H1 (cell line): ENCODE data around the gene ACY1. TPM values are rescaled to one million over a fixed set of nuclear protein-coding genes. Genes with fewer than 3 reads are reported as not detected.

Experiments
- CTCF ChIA-PET: fragments of 300-600 bp; sonication (Branson Sonifier 250); formaldehyde crosslinking; loops from one replicate; lab custom pipeline; 2021; ENCODE audit not compliant: partially characterized antibody; lab: Charles Lee
- POLR2A ChIA-PET: fragments of 300-600 bp; sonication (Branson Sonifier 250); formaldehyde crosslinking; loops from one replicate; lab custom pipeline; 2021; ENCODE audit warnings: inconsistent platforms; ENCODE audit not compliant: partially characterized antibody; lab: Charles Lee
- DNase-seq, 2 experiments: peaks; one replicate each; pipeline versions ENCODE4 v3.0.0 to v3.0.0-alpha.2; 2010 to 2022; ENCODE audit warnings: low spot score in 2 of 2, low read depth in 1 of 2, mixed read lengths in 1 of 2
- FAIRE-seq: peaks from 2 replicates; lab custom pipeline; 2011; peaks lifted over from hg19 to GRCh38; lab: Jason Lieb, UNC
- H2AFZ ChIP-seq: 2 replicates; pipeline ENCODE4 v1.8.1; 2012; ENCODE audit warnings: low read length, inconsistent platforms
- H2AK5ac ChIP-seq: 2 replicates; pipeline ENCODE4 v1.6.1; 2013; ENCODE audit warnings: low read depth, low read length
- H2BK120ac ChIP-seq: replicated peaks from 2 replicates; pipeline ENCODE3; 2013; ENCODE audit warnings: low read depth, low read length, inconsistent platforms
- H2BK12ac ChIP-seq: 2 replicates; pipeline ENCODE4 v1.6.1; 2013; ENCODE audit warnings: low read depth, low read length
- H2BK15ac ChIP-seq: 2 replicates; pipeline ENCODE4 v1.6.1; 2013; ENCODE audit warnings: low read length
- H2BK20ac ChIP-seq: 2 replicates; pipeline ENCODE4 v1.6.1; 2013; ENCODE audit warnings: low read length
- H2BK5ac ChIP-seq: 2 replicates; pipeline ENCODE4 v1.6.1; 2013; ENCODE audit warnings: low read depth, low read length
- H3K14ac ChIP-seq: 2 replicates; pipeline ENCODE4 v1.6.1; 2013; ENCODE audit warnings: inconsistent platforms; ENCODE audit not compliant: insufficient read length
- H3K18ac ChIP-seq: 2 replicates; pipeline ENCODE4 v1.6.1; 2013; ENCODE audit warnings: low read length; ENCODE audit errors: extremely low read depth
- H3K23ac ChIP-seq: 2 replicates; pipeline ENCODE4 v1.6.1; 2013; ENCODE audit warnings: inconsistent platforms; ENCODE audit not compliant: insufficient read length
- H3K23me2 ChIP-seq: 2 replicates; pipeline ENCODE4 v1.6.1; 2013; ENCODE audit warnings: low read depth, low read length
- H3K27ac ChIP-seq: 2 replicates; pipeline ENCODE4 v1.6.1; 2011; ENCODE audit warnings: low read depth, low read length, inconsistent platforms
- H3K27me3 ChIP-seq, 4 experiments: replicated peaks in 1 of 4; 1 replicate in 1 of 4; 2 replicates in 3 of 4; pipeline versions ENCODE4 v1.6.1 to v1.8.1; 2011 to 2013; ENCODE audit warnings: low read length in 3 of 4, mild to moderate bottlenecking in 3 of 4, inconsistent platforms in 2 of 4, mixed read lengths in 2 of 4, moderate library complexity in 1 of 4; ENCODE audit not compliant: control insufficient read depth in 3 of 4, insufficient read depth in 3 of 4; ENCODE audit errors: extremely low read depth in 1 of 4
- H3K36me3 ChIP-seq, 4 experiments: 2 replicates each; pipeline versions ENCODE4 v1.6.1 to v1.8.1; 2011 to 2013; ENCODE audit warnings: mild to moderate bottlenecking in 4 of 4, low read length in 3 of 4, moderate library complexity in 2 of 4, control low read depth in 1 of 4, inconsistent platforms in 1 of 4; ENCODE audit not compliant: insufficient read depth in 4 of 4, control insufficient read depth in 2 of 4
- H3K4ac ChIP-seq: replicated peaks from 2 replicates; pipeline ENCODE3; 2013; ENCODE audit warnings: low read length, low read depth, mixed read lengths, inconsistent platforms; ENCODE audit not compliant: insufficient read length
- H3K4me1 ChIP-seq, 4 experiments: replicated peaks in 1 of 4; 1 replicate in 1 of 4; 2 replicates in 3 of 4; pipeline versions ENCODE4 v1.6.1 to v1.8.1; 2011 to 2013; ENCODE audit warnings: low read length in 3 of 4, inconsistent platforms in 2 of 4, mixed read lengths in 1 of 4; ENCODE audit not compliant: insufficient read depth in 4 of 4, control insufficient read depth in 3 of 4
- H3K4me2 ChIP-seq, 2 experiments: 2 replicates each; pipeline versions ENCODE4 v1.6.1 to v1.8.1; 2011 to 2013; ENCODE audit warnings: low read depth in 2 of 2, low read length in 2 of 2, control low read depth in 1 of 2, inconsistent platforms in 1 of 2, mild to moderate bottlenecking in 1 of 2; ENCODE audit not compliant: insufficient read depth in 1 of 2
- H3K4me3 ChIP-seq, 4 experiments: fragments of 200-600, 300-600 bp in 1 of 4; sonication (generic), shearing (Covaris generic), sonication (Bioruptor Twin) in 1 of 4; 2 replicates each; pipeline versions ENCODE4 v1.5.1 to v1.8.1; 2011 to 2016; ENCODE audit warnings: low read length in 4 of 4, low read depth in 3 of 4, control low read depth in 2 of 4, inconsistent platforms in 2 of 4, mild to moderate bottlenecking in 2 of 4, mixed read lengths in 1 of 4, moderate library complexity in 1 of 4; ENCODE audit not compliant: insufficient read depth in 2 of 4; ENCODE audit errors: extremely low read depth in 1 of 4
- H3K56ac ChIP-seq: replicated peaks from 2 replicates; pipeline ENCODE3; 2013; ENCODE audit warnings: low read depth, mild to moderate bottlenecking, mixed read lengths, low read length, inconsistent platforms; ENCODE audit not compliant: insufficient read length
- H3K79me1 ChIP-seq: 2 replicates; pipeline ENCODE4 v1.6.1; 2013; ENCODE audit warnings: low read depth, low read length, control low read depth
- H3K79me2 ChIP-seq, 2 experiments: 2 replicates each; pipeline versions ENCODE4 v1.6.1 to v1.8.1; 2012 to 2013; ENCODE audit warnings: low read length in 2 of 2, mild to moderate bottlenecking in 2 of 2, inconsistent platforms in 1 of 2; ENCODE audit not compliant: insufficient read depth in 2 of 2, control insufficient read depth in 1 of 2
- H3K9ac ChIP-seq, 4 experiments: replicated peaks in 1 of 4; 1 replicate in 1 of 4; 2 replicates in 3 of 4; pipeline versions ENCODE4 v1.6.1 to v1.8.1; 2011 to 2013; ENCODE audit warnings: low read depth in 3 of 4, low read length in 3 of 4, control low read depth in 2 of 4, mild to moderate bottlenecking in 2 of 4, moderate library complexity in 2 of 4, inconsistent platforms in 1 of 4; ENCODE audit errors: extremely low read depth in 1 of 4
- H3K9me3 ChIP-seq, 2 experiments: 2 replicates each; pipeline versions ENCODE4 v1.6.1 to v1.8.1; 2012 to 2013; ENCODE audit warnings: mild to moderate bottlenecking in 2 of 2, moderate library complexity in 2 of 2, control low read depth in 1 of 2, inconsistent platforms in 1 of 2, low read depth in 1 of 2, low read length in 1 of 2, mixed read lengths in 1 of 2; ENCODE audit not compliant: insufficient read depth in 2 of 2
- H4K20me1 ChIP-seq, 2 experiments: replicated peaks in 1 of 2; 2 replicates each; pipeline versions ENCODE3 to v1.8.1; 2011 to 2013; ENCODE audit warnings: inconsistent platforms in 2 of 2, low read length in 2 of 2, mild to moderate bottlenecking in 1 of 2; ENCODE audit not compliant: insufficient read depth in 2 of 2, control insufficient read depth in 1 of 2
- H4K5ac ChIP-seq: 2 replicates; pipeline ENCODE4 v1.6.1; 2013; ENCODE audit warnings: low read length, low read depth, mixed read lengths, inconsistent platforms; ENCODE audit not compliant: insufficient read length
- H4K8ac ChIP-seq: 2 replicates; pipeline ENCODE4 v1.8.0; 2013; ENCODE audit warnings: mild to moderate bottlenecking, moderate library complexity, low read length, inconsistent platforms; ENCODE audit not compliant: insufficient read depth; ENCODE audit errors: extremely low read depth
- H4K91ac ChIP-seq: replicated peaks from 2 replicates; pipeline ENCODE3; 2013; ENCODE audit warnings: low read length, mixed read lengths, inconsistent platforms; ENCODE audit not compliant: insufficient read length
- BACH1 ChIP-seq: IDR thresholded peaks from 2 replicates; pipeline ENCODE4 v1.6.1; 2012; ENCODE audit warnings: low read length, improper control_type of control experiment
- CBX8 ChIP-seq: fragments of 300-800, 300-1000 bp; sonication (generic); IDR thresholded peaks from 2 replicates; pipeline ENCODE4 v1.7.1; 2016; ENCODE audit warnings: low read depth, low read length, borderline replicate concordance
- CHD1 ChIP-seq: IDR thresholded peaks from 2 replicates; pipeline ENCODE4 v1.6.1; 2012; ENCODE audit warnings: low read depth, low read length, improper control_type of control experiment
- MAX ChIP-seq: IDR thresholded peaks from 2 replicates; pipeline ENCODE4 v1.6.1; 2012; ENCODE audit warnings: inconsistent platforms
- RBBP5 ChIP-seq: IDR thresholded peaks from 2 replicates; pipeline ENCODE4 v1.7.1; 2012; ENCODE audit warnings: low read depth, mild to moderate bottlenecking, inconsistent platforms, low read length, moderate library complexity, borderline replicate concordance
- RFX5 ChIP-seq: IDR thresholded peaks from 2 replicates; pipeline ENCODE4 v1.6.1; 2011; ENCODE audit warnings: low read depth, low read length, improper control_type of control experiment, borderline replicate concordance
- SAP30 ChIP-seq: fragments of 300-600 bp; sonication (generic); IDR thresholded peaks from 2 replicates; pipeline ENCODE4 v1.7.1; 2012; ENCODE audit warnings: low read length, moderate library complexity, mild to moderate bottlenecking, inconsistent platforms; ENCODE audit not compliant: insufficient read depth, insufficient replicate concordance
- SIX5 ChIP-seq: IDR thresholded peaks from 2 replicates; pipeline ENCODE4 v1.6.1; 2011; ENCODE audit warnings: mild to moderate bottlenecking, low read depth, low read length
- TBP ChIP-seq: IDR thresholded peaks from 2 replicates; pipeline ENCODE4 v1.6.1; 2011; ENCODE audit warnings: low read depth, low read length, improper control_type of control experiment
- USF2 ChIP-seq: IDR thresholded peaks from 2 replicates; pipeline ENCODE4 v1.6.1; 2011; ENCODE audit warnings: low read length, improper control_type of control experiment
- WGBS, 2 experiments: shearing (Covaris generic) in 1 of 2; methylation state at CpG; one replicate each; pipeline versions ENCODE4 v1.1.6 to v1.1.7; 2013 to 2015; ENCODE audit warnings: low lambda C conversion rate in 2 of 2, mixed read lengths in 2 of 2, inconsistent platforms in 1 of 2, low coverage in 1 of 2, missing lambda C conversion rate in 1 of 2; ENCODE audit not compliant: insufficient replicate concordance in 2 of 2, insufficient coverage in 1 of 2, insufficient read length in 1 of 2; ENCODE audit errors: extremely low coverage in 1 of 2, missing lambda C conversion rate in 1 of 2; 5-methylcytosine and 5-hydroxymethylcytosine counted together
- polyA plus RNA-seq, 7 experiments: library from polyadenylated mRNA; depleted of rRNA in 3 of 7; stranded (reverse) in 5 of 7; unstranded in 2 of 7; fragments of >200 nt in 5 of 7; fragments of 200-250 nt in 2 of 7; gene quantifications; 1 replicate in 5 of 7; 2 replicates in 1 of 7; 4 replicates in 1 of 7; pipeline versions ENCODE4 v1.2.1 to v1.2.3, GENCODE V29; 2011 to 2013; ENCODE audit warnings: missing spikeins in 2 of 7, mixed read lengths in 2 of 7
- total RNA-seq: library from RNA; stranded (reverse); fragmentation: NEBNext Ultra II Directional; extraction: Animal tissue kit (Norgen Biotek cat#: 25700); gene quantifications from 2 replicates; pipeline ENCODE4 v1.2.1, GENCODE V29; 2021

Gene ACY1
- total and polyA plus RNA-seq, 2 of the 8 experiments (the other 6 are each of a cell fraction or from before 2014, with no cell fraction given) = 48.3 to 113 TPM

GRCh38 chr3:52013802-52014598 is 30.7 kb downstream of the ACY1 start:
- H3K23me2 ChIP-seq = peaks cover 5% of the 10 kb centered on the region; the same call in 1 of the 2 replicates
- no peak overlapping the region for H4K91ac ChIP-seq
- no peaks in the 10 kb centered on the region for H3K79me2 ChIP-seq
- no peak overlapping the region for H3K4me3 ChIP-seq
- H4K5ac ChIP-seq = no peak overlapping the region
- no peaks in the 10 kb centered on the region for H3K36me3 ChIP-seq
- no peak overlapping the region for H3K9ac ChIP-seq
- WGBS, 2 experiments = 88% methylated on average over 6 of the region's 6 CpGs; no CpG with 5 or more reads in 1 of the 2 experiments
- H3K4me1 ChIP-seq = no peaks in the 10 kb centered on the region; a peak in 1 of 7 replicates
- H2BK15ac ChIP-seq = no peak overlapping the region; the same call in 1 of the 2 replicates
- no peak overlapping the region for H2BK20ac ChIP-seq
- no peaks in the 10 kb centered on the region for H3K79me1 ChIP-seq
- no peak overlapping the region for H2AFZ ChIP-seq
- no peak overlapping the region for H2BK5ac ChIP-seq
- FAIRE-seq = no peak
- DNase-seq = no peak
- H2BK120ac ChIP-seq = no peak overlapping the region
- H3K56ac ChIP-seq = no peak overlapping the region
- TF ChIP-seq RFX5 = no peak
- TF ChIP-seq SAP30 = no peak
- TF ChIP-seq USF2 = no peak
- no peak for TF ChIP-seq SIX5
- no peak for TF ChIP-seq RBBP5
- no peak for TF ChIP-seq MAX
- TF ChIP-seq CBX8 = no peak
- TF ChIP-seq TBP = no peak
- no peak for TF ChIP-seq BACH1
- no peak for TF ChIP-seq CHD1
- no peak overlapping the region for H2AK5ac ChIP-seq
- no peak overlapping the region for H4K8ac ChIP-seq
- ChIA-PET POLR2A (interaction anchor here (1.0 to 6.3 kb wide), 7 partner anchors 8 to 42 kb away, joined by 3 to 59 read pairs (median 5); partner anchors contain the start of genes DUSP7 and RPL29), CTCF (interaction anchor here (0.6 to 24.7 kb wide), 29 partner anchors 9 to 620 kb away, joined by 3 to 984 read pairs (median 4); partner anchors contain the start of gene DUSP7)
- no peaks in the 10 kb centered on the region; a peak in 1 of 7 replicates for H3K27me3 ChIP-seq
- no peak overlapping the region for H3K14ac ChIP-seq
- peaks cover 0 to 1% of the 10 kb centered on the region in 2 experiments for H4K20me1 ChIP-seq
- no peak overlapping the region for H3K27ac ChIP-seq
- no peak overlapping the region for H3K4ac ChIP-seq
- H3K9me3 ChIP-seq = no peaks in the 10 kb centered on the region
- H2BK12ac ChIP-seq = no peak overlapping the region
- H3K4me2 ChIP-seq = no peak overlapping the region
- H3K23ac ChIP-seq = no peak overlapping the region
- no peak overlapping the region for H3K18ac ChIP-seq
